ENCODE data around the gene CREB3L2. TPM values are rescaled to one million over a fixed set of nuclear protein-coding genes. Genes with fewer than 3 reads are reported as not detected.
"Not testable (repeated sequence)": the region's sequence is repeated elsewhere in the genome, so short reads cannot be mapped to it uniquely, and the experiment has no call there.

Gene CREB3L2
- total RNA-seq, 1 experiment from 2014 or later: 7.5 TPM

- in situ Hi-C loops (cut with HindIII; ENCODE audit: low pct_unique_long_range_greater_than_20kb, low sequenced_read_pairs): no loop called here
Measured at GRCh38 chr7:137992550-137993394, 9.1 kb downstream of the CREB3L2 start.

GRCh38 chr7:137992104-137992549, 9.8 kb downstream of the CREB3L2 start:
- DNase-seq (ENCODE audit: low read depth): no peak
- in situ Hi-C loops (cut with HindIII; ENCODE audit: low pct_unique_long_range_greater_than_20kb, low sequenced_read_pairs): no loop called here

More at GRCh38 chr7:137992550-137993394, 9.1 kb downstream of the CREB3L2 start:
- DNase-seq (ENCODE audit: low read depth): no peak

- no peak for DNase-seq (ENCODE audit: low read depth)
- in situ Hi-C loops (cut with HindIII; ENCODE audit: low pct_unique_long_range_greater_than_20kb, low sequenced_read_pairs): no loop called here
Measured at GRCh38 chr7:137990251-137990941, 11.5 kb downstream of the CREB3L2 start.

GRCh38 chr7:137989590-137989989, 12.3 kb downstream of the CREB3L2 start:
- in situ Hi-C loops (cut with HindIII; ENCODE audit: low pct_unique_long_range_greater_than_20kb, low sequenced_read_pairs): no loop called here
- no peak for DNase-seq (ENCODE audit: low read depth)

- in situ Hi-C loops (cut with HindIII; ENCODE audit: low pct_unique_long_range_greater_than_20kb, low sequenced_read_pairs): no loop called here
Measured at GRCh38 chr7:137989094-137989493, 12.8 kb downstream of the CREB3L2 start.

GRCh38 chr7:137987968-137988367, 13.9 kb downstream of the CREB3L2 start:
- in situ Hi-C loops (cut with HindIII; ENCODE audit: low pct_unique_long_range_greater_than_20kb, low sequenced_read_pairs): no loop called here
- DNase-seq (ENCODE audit: low read depth): no peak

More at GRCh38 chr7:137989094-137989493, 12.8 kb downstream of the CREB3L2 start:
- DNase-seq (ENCODE audit: low read depth): no peak

GRCh38 chr7:137987563-137987962, 14.3 kb downstream of the CREB3L2 start:
- no peak for DNase-seq (ENCODE audit: low read depth)
- in situ Hi-C loops (cut with HindIII; ENCODE audit: low pct_unique_long_range_greater_than_20kb, low sequenced_read_pairs): no loop called here

- no peak for DNase-seq (ENCODE audit: low read depth)
- in situ Hi-C loops (cut with HindIII; ENCODE audit: low pct_unique_long_range_greater_than_20kb, low sequenced_read_pairs): no loop called here
Measured at GRCh38 chr7:137987018-137987349, 14.9 kb downstream of the CREB3L2 start.

GRCh38 chr7:137986252-137987017, 15.5 kb downstream of the CREB3L2 start:
- DNase-seq (ENCODE audit: low read depth): no peak
- in situ Hi-C loops (cut with HindIII; ENCODE audit: low pct_unique_long_range_greater_than_20kb, low sequenced_read_pairs): no loop called here

GRCh38 chr7:137985897-137986251, 16.0 kb downstream of the CREB3L2 start:
- DNase-seq (ENCODE audit: low read depth): no peak
- in situ Hi-C loops (cut with HindIII; ENCODE audit: low pct_unique_long_range_greater_than_20kb, low sequenced_read_pairs): no loop called here

GRCh38 chr7:137985253-137985896, 16.5 kb downstream of the CREB3L2 start:
- in situ Hi-C loops (cut with HindIII; ENCODE audit: low pct_unique_long_range_greater_than_20kb, low sequenced_read_pairs): no loop called here
- DNase-seq (ENCODE audit: low read depth): no peak

- in situ Hi-C loops (cut with HindIII; ENCODE audit: low pct_unique_long_range_greater_than_20kb, low sequenced_read_pairs): no loop called here
Measured at GRCh38 chr7:137984181-137985041, 17.5 kb downstream of the CREB3L2 start.

GRCh38 chr7:137983323-137984008, 18.4 kb downstream of the CREB3L2 start:
- in situ Hi-C loops (cut with HindIII; ENCODE audit: low pct_unique_long_range_greater_than_20kb, low sequenced_read_pairs): no loop called here
- DNase-seq (ENCODE audit: low read depth): no peak

More at GRCh38 chr7:137984181-137985041, 17.5 kb downstream of the CREB3L2 start:
- DNase-seq (ENCODE audit: low read depth): no peak

- in situ Hi-C loops (cut with HindIII; ENCODE audit: low pct_unique_long_range_greater_than_20kb, low sequenced_read_pairs); DNase-seq (ENCODE audit: low read depth): not testable (repeated sequence)
Measured at GRCh38 chr7:137982394-137982793, 19.5 kb downstream of the CREB3L2 start.

GRCh38 chr7:137981668-137982067, 20.2 kb downstream of the CREB3L2 start:
- in situ Hi-C loops (cut with HindIII; ENCODE audit: low pct_unique_long_range_greater_than_20kb, low sequenced_read_pairs): no loop called here
- no peak for DNase-seq (ENCODE audit: low read depth)

- peak; percentile 33 for DNase-seq (ENCODE audit: low read depth)
- in situ Hi-C loops (cut with HindIII; ENCODE audit: low pct_unique_long_range_greater_than_20kb, low sequenced_read_pairs): no loop called here
Measured at GRCh38 chr7:137981175-137981574, 20.7 kb downstream of the CREB3L2 start.

- in situ Hi-C loops (cut with HindIII; ENCODE audit: low pct_unique_long_range_greater_than_20kb, low sequenced_read_pairs): no loop called here
- DNase-seq (ENCODE audit: low read depth): no peak
Measured at GRCh38 chr7:137980308-137980707, 21.6 kb downstream of the CREB3L2 start.

Data from Caki2 (cell line).